ENCODE measurements around the gene HOXB1.

The HOXB1 gene

DNA sequence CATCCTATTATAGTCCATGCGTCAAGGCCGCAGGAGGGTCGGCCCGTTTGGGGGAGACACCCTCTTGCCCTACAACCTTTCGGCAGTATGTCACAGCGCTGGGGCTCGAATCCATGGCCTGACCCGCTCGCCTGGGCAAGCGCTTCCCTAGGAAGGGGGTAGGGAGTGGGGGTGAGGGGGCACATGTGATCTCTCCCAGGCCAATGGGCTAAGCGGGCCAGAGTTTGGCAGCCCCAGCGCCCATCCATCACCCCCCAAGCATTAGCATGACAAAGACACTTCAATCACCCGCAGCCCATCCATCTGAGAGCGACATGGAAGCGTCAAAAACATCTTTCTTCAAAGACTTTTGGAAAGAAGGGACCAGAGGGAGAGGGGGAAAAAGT, at the start of gene HOXB1:
HOXB1 (minus strand) TSS at position 125 of the 386 bp plus-strand sequence; CDS start at position 18, 107 bp downstream.
- DNase-seq: no peak

DNA sequence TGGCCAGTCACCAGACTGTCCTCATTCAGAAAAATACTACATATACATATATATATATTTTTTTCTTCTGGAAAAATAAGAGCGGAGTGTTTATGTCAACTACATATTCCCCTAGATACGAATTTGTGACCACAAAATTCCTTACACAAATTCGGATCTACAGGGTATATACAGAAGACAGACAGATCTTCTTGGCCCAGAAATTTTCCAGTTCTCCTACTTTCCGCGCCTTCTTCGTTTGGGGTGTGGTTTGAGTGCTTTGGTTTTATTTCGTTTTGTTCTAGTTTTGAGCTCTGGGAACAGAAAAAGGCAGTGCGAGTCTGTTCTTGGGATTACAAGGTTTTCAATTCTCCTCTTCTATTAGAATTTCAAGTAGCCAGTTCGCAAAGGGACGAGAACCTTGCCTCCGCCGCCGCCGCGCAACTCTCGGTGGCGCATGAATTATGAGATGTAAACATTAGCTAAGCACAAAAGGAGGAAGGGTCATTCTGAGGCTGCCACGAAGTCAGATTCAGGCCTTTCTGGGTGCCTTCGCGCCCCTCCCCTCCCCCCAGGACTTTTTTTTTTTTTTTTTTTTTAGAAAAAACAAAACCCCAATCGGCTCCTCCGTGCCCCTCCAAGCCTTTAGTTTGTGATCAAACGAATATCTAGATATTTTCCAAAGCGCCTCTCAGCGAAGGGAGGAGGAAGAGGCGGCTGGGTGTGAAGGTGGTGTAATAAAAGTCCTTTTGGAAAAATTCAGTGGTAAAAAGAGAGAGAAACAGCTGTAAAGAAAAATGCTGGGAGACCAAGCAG, 49.1 kb upstream of the HOXB1 start:
- no peak for DNase-seq

DNA sequence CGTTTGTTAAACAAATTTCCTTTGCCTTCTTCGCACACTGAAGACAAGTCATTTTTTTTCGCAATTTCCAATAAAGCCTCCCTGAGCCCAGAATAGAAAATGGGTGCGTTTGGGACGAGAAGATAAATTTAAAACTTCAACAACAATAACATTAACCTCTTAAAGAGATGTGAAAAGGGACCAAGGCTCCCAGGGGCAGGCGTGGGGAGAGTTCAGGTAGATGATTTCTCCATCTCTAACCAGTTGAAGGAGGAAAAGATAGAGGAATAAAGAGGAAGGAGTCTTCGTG, 48.6 kb upstream of the HOXB1 start:
- DNase-seq: no peak

DNA sequence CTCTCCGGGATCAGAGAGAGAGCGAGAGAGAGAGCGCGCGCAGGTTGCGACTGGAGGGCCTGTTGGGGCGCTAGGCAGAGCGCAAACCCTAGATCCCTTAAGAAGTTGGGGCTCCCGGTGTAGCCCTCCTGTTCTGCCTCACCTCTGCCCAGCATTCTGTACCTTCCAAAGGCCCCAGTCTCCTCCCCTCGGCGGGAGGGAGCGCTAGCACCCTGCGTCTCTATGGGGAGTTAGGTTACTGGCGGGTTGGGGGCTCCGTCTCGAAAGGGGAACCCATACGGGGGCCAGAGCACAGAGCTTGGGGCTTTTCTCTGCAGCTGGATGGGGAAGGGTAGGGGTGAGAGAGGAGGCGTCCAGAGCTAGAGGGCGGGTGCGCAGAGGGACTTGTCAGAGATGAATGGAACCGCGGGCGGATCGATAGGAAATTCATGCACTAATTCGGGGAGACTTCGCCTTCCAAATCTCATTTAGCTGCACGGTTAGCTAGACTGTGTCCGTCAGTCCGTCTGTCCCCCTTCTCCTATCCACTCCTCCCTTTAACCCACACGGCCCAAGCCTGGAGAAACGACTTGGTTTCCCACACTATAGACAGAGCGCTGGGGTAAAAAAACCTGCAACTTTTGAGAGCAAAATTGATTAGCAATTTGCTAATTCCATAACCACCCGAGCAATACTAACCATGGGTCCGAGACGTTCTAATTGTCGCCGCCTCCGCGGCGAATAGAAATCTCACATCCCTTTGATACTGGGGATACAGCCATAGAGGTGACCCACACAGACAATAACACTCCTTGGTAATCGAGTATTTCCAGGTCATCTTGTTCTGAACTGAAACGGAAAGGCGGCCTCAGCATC, 48.0 kb upstream of the HOXB1 start:
- no peak for DNase-seq

DNA sequence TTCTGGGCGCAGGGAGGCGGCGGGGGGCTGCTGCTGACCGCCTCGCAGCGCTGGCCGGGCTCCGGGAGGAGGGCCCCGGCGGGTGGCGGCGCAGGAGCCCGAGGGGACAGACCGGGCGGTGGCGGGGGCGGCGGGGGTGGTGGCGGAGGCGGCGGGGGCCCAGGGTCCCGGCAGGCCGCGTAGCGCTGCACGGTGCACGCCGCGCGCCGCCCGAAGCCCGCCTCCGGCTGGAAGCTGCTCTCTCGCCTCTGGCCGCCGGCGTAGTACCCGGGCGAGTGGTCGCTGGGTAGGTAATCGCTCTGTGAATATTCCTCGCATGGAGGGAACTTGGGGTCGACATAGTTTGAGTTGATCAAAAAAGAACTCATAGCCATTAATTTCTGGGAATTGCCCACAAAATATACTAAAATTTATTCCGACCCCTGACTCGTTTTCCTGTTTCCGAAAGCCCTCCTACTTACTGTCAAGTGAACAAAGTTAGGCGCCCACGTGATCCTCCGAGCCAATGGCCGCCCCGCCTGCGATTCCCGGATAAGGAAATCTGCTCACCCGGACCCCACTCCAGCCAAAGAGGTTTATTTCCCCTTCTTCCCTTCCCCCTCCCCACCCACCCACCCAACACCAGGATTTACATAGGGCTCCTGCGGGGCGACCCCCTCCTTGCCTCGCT, 47.3 kb upstream of the HOXB1 start, which contains the start of gene HOXB4:
HOXB4 (minus strand) TSS at position 405 of the 670 bp plus-strand sequence; CDS start at position 374, 31 bp downstream.
- peak; percentile 77 for DNase-seq

DNA sequence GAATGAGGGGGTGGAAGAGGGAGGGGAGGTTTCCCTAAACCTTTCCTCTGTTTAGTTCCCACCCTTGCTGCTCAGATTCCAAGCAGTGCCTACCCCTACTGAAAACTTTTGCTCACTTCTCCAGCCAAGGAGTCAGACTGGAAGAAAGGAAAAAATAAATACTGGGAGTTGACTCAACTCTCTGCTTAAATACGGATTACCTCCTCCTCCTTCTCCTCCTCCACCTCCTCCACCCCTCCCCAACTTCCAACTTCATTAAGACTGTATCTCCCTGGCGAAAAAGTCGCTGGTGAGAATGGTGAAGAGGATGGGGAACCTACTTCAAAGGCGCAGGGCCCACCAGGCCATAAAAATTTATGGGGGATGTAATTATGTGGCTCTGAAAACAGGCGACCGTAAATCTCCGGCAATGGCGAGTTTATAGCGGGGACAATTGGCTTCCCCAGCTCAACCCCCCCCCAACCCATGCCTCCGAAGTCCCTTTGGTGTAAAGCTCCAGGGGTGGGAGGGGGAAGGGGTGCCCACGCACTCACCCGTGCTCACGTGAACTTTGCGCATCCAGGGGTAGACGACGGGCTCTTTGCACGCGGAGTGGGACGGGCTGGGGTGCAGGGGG, 46.6 kb upstream of the HOXB1 start:
- DNase-seq: no peak

DNA sequence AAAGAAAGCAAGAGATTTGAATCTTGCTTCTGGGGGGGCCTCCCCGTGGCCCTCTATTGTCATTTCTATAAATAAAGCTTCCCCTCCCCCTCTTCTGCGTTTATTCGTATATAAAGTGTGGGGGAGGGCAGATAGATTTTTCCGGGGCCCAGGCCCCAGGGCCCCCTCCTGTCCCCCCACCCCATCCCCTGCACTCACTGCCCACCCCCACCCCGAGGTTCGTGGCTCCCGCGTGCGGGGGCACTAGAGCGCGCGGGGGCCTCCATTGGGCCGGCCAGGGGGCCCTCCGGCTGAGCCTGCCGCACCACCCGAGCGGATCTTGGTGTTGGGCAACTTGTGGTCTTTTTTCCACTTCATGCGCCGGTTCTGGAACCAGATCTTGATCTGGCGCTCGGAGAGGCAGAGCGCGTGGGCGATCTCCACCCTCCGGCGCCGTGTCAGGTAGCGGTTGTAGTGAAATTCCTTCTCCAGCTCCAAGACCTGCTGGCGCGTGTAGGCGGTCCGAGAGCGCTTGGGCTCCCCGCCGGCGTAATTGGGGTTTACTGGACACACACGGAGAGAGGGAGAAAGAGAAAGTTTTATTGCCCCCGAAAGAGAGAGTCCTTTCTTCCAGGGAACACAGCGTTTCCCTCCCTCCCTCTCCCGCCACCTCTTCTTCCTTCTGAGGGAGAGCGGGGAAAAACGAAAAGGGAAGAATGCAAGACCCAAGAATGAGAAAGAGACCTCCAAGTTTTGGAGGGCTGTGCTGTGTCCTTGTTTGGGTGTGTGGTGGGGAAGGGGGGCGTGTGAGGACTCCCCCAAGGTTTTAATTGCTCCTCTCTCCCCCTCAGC, 45.9 kb upstream of the HOXB1 start:
- DNase-seq: no peak

DNA sequence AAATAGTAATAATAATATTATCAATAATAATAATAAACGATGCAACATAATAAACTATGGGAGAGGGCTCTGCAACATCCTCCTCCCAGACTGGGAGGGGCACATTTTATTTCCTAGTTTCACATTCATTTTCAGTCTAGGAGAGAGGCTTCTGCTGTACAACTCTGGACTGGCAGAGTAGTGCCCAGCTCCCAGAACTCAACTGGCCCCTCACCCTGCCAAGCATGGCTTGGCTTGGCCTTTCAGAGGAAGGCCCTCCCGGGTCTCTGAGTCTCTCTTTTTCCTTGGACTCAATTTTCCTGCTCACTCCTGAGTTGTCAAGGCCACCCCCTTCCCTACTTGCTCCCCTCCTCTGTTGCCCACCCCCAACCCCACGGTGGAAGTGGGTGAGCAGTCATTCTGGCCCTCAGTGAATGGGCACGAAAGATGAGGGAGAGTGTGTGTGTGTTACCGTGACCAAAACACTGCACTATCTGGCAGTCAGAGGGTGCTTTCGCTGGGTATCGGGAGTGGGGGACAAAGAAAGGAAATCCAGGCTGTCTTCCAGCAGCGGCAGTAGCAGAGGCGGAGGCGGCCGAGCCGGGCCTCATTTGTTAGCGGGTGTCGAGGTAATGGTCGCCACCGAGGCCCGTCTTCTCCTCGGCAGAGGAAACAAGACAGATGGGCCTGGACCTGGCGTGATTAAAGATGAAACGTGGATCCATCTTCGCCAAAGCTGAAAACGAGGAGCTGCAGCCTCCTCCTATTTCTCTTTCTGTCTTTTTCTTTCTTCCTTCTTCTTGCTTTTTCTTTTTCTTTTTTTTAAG, 45.1 kb upstream of the HOXB1 start:
- DNase-seq: no peak

DNA sequence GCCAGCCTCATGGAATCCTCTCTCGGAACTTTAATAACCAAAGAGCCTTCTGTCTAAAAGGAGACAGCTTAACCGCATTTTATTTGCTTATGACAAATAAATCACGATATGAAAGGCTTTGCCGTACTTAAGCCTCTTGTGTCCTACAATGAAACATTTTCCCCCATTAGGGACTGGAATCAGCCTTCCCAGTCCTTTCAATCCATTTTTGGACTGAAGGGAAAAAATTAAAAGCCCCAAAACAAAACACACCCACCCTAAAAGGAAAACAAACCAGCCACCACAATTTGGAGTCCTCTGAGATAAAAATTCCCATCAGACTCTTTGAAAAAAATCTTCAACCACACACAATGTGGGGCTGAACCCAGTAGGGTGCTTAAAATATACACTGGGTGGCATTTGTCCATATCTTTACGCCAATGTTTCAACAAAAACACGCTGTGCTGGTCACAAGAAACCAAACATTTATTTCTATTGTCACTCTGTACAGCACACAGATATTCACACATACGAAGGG, 44.3 kb upstream of the HOXB1 start:
- DNase-seq: no peak

DNA sequence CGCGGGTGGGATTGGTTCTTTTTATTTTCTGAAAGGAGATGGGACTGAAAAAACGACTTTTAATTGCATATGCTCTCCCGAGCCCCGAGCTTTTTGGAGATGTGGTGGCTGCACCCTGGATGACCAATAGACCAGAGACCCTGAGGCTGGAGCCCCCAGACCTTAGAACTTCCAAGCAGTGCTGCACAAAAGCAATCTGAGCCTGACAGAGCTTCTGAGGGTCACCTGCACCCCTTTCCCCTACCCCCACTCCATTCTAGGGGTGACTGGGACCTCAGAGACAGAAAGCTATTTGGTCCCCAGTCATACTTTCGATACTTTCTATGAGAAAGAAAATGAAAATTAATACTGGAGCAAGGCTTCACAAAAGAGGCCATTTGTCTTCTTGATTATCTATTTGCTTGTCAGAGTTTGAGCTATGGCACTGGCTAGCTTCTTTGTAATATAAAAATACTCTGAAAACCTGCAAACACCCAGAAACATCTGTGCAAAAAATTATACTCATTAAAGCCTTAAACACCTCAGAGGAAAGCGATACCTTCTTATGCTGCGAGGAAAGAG, 43.8 kb upstream of the HOXB1 start:
- no peak for DNase-seq

DNA sequence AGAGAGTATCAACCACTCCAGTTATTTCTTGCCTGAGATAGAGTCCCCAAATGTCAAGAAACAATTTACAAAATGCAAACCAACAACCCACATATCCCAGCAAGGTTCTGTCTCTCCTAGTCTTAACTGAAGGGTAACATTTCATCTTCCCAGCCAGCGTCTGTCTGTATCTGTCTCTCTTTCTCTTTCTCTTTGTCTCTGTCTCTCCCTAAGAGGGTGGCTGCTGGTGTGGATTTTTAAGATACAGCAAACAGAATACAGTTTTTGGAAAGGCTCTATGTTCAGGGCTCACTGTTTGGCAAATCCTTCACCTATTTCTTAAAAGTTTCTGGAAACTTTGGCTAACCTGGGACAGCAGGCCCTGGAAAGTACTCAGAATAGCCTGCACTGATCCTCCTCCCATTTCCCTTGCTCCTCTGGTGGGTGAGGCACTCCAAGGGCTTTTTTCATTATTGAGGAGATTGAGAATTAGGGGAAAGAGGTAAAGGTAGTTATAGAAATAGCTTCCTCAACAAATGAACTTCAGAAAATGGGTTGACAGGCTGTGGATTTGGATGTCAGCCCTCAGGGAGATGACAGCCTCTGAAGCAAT, 41.1 kb upstream of the HOXB1 start:
- no peak for DNase-seq

DNA sequence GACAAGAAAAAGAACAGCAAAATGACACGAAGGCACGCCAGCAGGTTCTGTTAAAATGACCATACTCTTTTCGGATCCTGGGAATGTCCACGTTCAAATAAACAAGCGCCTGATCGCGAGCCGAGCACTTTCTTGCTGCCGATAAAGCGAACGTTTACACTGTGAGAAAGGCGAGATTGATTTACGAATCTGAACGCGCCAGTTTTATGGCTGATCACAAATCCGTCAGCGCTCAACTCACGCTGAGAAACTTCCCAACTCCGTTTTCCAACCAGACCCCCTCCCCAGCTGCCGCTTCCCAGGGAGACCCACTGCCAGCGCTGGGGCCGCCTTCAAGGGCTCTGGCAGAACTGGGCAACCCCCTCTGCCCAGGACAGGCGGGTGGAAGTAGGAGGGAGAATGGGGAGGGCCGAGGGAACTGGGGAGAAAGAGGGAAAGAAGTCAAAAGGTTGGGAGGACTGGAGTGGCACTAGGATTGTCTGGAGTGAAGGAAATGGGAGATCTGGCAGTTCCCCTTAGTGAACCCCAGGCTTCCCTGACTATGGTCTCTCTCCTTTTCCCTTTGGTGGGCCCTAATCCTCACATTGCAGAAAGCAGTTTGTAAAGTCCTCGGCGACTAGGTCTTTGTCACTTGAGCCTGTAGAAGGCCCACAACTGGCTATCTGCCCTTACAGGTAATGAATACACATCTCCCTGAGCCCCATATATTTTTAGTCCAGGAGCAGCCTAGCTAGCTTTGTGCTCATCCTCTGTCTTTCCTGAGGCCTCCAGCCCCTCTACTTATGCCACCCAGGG, 40.4 kb upstream of the HOXB1 start:
- DNase-seq: no peak

DNA sequence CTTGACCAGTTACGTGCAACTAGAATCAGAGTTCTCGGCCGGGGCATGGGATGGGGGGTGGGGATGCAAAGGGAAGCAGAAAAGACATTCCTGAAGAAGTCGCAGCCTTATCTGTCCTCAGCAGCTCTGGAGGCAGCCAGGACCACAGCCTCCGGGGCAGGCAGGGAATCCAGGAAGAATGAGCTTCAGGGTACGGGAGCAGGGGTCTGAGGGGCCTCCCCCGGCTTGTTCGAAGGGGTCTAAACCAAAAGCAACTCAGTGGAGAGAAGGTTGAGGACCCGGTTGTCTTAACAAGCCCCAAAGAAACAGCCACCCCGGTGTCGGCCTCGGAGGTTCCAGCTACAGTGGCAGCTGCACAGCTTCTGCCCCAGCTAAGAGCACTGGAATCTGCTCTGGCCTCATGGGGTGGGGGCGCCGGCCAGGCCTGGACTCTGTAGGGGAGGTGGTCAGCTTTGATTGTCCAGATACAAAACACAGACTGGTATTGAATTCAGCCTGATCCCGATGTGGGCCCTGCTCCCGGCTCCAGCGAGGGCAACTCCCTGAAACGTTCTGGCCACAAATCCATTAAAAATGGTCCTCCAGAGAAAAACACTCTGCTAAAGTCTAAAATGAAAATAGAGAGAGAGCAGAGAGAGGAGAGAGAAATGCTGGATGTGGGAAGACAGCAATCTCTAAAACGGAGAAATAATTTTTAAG, 39.7 kb upstream of the HOXB1 start:
- DNase-seq: no peak

DNA sequence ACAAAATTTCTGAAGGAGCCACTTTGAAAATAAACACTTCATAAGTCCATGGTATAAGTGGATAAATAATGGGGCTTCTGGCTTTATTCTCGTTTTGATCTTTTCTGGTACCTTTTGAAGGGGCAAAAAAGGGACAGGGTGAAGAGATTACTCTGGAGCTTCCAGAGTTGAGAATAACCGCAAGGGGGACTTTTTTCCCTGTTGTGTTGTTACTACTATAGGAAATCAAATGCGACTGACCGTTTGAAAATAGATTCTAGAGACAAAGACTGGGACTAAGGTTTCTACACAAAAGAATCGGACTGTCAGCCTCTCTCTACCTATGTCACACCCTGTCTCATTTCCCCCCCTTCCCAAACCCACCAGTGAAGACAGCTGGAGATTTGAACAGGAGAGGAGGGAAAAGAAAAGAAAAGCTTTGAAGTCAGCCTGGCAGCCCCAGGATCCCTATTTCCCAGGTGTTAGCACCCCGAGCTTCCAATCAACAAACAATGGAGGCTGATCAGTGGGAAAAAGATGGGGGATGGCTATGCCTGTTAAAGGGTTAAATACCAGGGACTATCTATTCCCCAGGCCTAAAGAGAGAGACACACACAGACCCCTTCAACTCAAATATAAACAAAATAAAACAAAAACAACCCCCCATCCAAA, 39.0 kb upstream of the HOXB1 start:
- DNase-seq: no peak

DNA sequence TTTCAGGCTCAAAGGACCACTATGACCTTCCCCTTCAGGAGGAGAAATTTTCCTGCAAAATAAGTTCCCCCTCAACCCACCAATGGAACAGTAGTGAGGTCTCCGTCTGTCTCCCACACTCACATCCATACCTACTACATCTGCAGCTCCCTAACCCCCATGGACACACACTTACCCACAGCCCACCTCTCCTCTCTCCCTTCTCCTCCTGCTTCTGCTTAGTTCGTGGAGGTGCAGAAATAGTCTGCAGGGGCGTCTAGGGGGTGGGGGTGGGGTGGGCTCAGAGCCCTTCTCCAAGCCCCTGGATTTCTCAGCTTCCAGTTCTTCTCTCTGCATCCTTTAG, 38.4 kb upstream of the HOXB1 start:
- DNase-seq: no peak

DNA sequence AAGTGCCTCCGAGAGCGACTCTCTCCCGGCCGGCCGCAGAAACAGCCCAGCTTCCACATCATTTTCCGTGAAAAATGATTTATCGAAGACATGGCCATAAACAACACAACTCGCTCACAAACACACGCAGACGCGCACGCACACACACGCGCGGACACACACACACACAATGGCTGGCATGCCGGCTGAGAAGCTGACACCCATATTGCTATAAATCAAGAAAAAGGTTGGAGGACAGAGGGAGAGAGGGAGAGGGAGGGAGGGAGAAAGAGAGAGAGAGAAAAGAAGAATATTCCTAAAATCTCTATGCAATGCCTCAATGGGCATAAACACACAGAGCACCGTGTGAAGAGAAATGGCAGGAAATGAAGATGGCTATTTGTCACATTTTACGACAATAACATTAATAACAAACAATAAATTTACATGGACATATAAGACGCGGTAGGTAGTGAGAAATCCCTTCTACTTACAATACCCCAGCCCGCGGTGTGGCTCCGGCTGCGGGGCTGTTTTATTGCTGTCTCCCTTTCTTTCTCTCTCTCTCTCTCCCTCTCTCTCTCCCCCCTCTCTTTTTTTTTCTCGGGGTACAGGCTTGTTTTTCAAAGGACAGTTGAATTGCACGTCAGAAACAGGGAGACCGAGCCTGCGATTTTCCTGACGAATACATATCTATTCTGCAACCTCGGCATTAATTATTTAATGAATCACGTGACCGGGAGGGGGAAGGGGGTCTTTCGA, 37.9 kb upstream of the HOXB1 start:
- no peak for DNase-seq

DNA sequence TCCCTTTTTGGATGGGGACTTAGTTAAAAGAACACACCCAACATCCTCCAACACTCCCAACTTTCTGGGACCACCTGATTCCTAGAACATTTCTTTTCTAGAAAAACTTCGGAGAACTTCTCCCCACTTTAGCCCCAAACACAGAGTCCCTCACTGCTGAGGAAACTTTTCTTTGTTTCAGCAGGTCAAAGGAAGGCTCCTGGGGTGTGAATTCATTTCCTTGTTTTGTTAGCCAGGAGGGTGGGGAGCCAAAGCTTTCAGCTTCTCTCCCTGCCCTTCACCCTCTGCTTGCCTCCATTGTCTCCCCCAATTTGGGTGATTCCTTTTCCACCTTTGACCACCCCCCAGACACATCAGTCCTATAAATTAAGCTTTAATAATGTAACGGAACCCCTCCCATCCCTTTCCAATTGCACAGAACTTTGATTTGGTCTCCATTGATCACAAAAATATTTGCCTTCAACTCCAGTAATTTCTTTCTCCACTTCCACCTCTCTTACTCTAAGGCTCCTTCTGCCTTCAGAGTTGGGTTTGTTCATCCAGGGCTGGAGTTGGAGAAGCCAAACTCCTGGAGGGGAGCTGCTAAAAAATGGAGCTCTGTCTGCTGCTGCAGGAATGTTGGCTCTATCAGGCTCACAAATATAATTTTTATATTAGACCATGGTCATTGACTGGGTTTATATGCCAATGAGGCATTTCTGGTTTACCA, 37.0 kb upstream of the HOXB1 start:
- DNase-seq: no peak

Data from GF-D8 (cell line).